KBM-7 (cell line): ENCODE data around the gene DAG1.

ENCODE experiments used
- DNase-seq: peaks from one replicate; pipeline ENCODE4 v3.0.0-alpha.2; 2015
- in situ Hi-C: fragments of 300-500 bp; cut with MboI; formaldehyde crosslinking; loops from 2 replicates; pipeline ENCODE4 v1.14.3; 2020; ENCODE audit warnings: low sequenced_read_pairs, low pct_unique_long_range_greater_than_20kb, mixed read lengths

DAG1 gene

DNA sequence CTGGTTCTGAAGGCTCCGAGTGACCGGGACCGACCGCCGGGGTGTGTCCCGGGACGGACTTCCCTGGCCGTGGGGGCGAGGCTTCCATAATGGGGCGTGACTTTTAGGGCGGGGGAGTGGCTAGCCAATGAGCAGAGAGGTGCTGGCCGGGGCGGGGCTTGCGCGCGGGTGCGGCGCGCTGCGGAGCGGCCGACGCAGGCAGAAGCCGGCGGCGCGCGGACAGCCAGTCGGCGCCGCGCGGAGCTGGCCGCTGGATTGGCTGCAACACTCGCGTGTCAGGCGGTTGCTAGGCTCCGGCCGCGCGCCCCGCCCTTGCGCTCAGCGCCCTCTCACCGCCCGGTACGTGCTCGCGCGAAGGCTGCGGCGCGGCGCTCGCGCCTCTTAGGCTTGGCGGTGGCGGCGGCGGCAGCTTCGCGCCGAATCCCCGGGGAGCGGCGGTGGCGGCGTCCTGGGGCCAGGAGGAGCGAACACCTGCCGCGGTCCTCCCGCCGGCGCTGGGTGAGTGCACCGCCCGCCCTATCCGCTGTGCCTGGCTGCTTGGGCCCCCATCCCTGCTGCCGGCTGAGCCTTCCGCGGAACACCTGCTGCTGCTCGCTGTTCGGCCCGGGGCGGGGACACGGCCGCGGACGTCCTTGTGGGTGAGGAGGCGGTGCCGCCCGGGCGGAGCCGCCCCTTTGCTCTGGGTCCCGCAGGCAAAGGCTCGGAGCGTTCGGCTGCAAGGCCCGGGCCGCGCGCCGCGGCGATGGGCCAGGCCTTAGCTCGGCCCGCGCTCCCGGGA lies at the start of gene DAG1:
Gene DAG1 (plus strand): TSS at position 332 of the 778 bp plus-strand sequence. CDS start 40,268 bp downstream, outside the sequence.
- in situ Hi-C loops: no loop called here

DNA sequence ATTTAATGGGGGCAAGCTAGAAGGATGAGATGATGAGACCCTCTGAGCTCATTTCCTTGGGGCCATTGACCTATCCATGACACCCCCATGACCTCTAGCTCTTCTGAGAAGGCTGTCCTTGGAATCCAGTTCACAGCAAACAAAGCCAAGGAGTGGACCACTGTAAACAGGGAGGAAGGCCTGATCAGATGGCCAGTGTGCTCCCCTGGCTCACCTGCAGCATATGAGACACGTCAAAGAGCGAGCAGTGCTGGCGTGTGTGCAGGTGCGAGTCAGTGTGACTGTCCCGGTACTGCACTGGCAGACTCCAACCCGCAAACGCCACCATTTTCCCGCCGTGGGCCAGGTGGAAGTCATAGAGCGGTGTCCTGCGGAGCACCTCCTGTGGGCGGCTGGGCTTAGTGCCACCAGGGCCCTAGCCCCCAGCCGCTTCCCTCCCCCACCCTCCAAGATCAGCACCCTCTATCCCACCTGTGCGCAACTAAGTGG lies 48.1 kb upstream of the DAG1 start:
- DNase-seq: no peak
- in situ Hi-C loops: no loop called here

More for the DNA sequence above, at the start of gene DAG1:
- peak; percentile 95 for DNase-seq

DNA sequence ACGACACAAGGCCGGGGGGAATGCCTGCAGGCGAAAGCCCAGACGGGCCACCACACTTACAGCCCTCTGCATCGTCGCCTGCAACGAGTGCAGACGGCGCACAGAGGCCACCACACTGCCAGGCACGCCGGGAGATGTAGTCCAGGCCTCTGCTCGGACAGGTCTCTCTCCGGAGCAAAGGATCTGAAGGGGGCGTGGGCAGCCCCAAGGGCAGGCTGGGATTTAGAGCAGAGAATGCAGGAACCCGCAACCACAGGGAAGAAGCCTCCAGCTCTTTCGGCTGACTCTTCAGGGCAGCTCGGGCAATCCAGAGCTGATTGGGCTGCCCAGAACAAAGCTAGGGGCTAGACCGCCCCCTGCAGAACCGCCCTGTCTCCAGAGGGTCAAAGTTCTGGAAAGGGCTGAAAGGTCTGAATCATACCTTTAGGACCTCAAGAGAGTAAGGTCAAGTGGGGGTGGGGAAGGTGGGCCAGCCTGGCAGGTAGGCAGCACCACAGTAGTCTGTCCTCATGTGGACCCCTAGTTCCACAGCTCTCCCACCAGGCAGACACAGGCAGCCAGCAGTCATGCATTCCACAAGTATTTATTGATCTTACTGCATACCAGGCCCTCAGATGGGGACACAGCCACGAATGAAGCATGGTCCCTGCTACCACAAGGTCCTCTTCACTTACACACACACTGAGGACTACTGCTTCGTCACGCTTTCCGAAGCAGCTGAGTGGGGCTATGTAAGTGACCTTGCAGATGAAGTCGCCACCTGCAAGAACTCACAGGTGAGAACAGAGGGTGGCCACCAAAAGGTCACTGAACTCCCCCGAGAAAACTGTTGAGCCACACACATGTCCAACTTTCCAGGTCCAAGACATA lies 47.5 kb upstream of the DAG1 start, which contains the start of gene AMT:
Gene AMT (minus strand): TSS at position 95 of the 870 bp plus-strand sequence. CDS start 23 bp downstream, at position 72.
- DNase-seq: no peak
- in situ Hi-C loops: no loop called here

DNA sequence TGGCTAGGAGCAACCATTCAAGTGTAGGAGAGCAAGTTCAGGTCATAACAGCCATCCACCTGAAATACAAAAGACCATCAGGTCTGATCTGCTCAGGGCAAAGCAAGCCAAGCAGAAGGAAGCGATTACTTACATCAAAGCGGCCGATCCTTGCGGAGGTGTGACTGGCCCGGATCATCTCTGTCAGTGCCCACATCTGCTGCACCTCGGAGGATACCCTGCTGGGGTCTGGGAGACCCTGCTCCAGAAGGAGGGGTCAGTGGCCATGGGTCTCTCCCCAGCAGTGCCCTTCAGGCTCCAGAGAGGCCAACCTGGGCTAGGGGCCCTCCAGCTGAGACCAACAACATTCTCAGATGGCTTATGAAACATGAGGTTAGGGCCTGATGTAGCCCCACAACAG lies 45.3 kb upstream of the DAG1 start:
- in situ Hi-C loops: no loop called here
- DNase-seq: no peak

DNA sequence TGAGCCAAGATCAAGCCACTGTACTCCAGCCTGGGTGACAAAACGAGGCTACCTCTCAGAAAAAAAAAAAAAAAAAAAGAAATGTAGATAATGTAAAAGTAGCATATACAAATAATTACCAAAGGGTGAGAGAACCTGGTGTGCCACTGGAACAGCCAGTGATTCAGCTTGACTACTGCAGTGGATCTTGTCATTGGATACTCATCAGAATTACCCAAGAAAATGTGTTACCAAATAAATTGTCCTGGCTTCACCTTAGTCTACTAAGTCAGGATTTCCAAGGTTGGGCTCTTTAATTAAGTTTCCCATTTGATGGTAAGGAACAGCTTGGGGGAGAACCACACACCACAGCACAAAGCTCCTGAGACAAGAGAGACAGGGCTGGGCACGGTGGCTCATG lies 42.5 kb upstream of the DAG1 start:
- in situ Hi-C loops: no loop called here
- DNase-seq: no peak

DNA sequence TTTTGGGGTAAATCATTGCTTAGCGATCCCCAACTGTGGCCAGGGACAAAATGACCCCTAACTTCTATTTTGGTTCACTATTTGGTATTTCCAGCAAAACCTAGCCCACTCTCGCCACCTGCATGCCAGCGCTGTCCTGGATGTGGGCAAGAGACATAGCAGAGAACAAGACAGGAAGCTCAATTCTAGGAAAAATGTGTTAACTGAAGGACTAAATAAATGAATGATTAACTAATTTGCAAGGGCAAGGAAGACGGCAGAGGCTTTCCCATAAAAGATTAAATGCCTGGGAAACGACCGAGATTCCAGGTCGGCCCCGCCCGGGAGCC lies 41.4 kb upstream of the DAG1 start:
- in situ Hi-C loops: no loop called here
- DNase-seq: no peak

DNA sequence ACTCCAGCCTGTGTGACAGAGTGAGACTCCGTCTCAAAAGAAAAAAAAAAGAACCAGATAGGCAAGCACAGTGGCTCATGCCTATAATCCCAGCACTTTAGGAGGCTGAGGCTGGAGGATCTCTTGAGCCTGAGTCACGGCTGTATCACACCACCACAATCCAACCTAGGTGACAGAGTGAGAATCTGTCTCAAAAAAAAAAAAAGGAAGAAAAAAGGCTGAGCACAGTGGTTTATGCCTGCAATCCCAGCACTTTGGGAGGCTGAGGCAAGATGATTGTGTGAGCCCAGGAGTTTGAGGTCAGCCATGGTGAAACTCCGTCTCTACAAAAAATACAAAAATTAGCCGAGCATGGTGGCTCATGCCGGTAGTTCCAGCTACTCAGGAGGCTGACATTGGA lies 35.3 kb upstream of the DAG1 start:
- no peak for DNase-seq
- in situ Hi-C loops: no loop called here

DNA sequence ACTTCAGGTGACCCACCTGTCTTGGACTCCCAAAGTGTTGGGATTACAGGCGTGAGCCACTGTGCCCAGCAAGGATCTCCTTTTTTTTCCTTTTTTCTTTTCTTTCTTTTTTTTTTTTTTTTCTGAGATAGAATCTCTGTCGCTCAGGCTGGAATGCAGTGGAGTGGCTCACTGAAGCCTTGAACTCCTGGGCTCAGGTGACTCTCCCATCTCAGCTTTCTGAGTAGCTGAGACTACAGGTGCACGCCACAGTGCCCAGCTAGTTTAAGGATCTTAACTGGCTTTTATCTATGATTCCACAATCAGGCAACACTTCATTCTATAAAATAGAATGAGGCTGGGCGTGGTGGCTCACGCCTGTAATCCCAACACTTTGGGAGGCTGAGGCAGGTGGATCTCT lies 24.7 kb upstream of the DAG1 start:
- in situ Hi-C loops: no loop called here
- DNase-seq: no peak

DNA sequence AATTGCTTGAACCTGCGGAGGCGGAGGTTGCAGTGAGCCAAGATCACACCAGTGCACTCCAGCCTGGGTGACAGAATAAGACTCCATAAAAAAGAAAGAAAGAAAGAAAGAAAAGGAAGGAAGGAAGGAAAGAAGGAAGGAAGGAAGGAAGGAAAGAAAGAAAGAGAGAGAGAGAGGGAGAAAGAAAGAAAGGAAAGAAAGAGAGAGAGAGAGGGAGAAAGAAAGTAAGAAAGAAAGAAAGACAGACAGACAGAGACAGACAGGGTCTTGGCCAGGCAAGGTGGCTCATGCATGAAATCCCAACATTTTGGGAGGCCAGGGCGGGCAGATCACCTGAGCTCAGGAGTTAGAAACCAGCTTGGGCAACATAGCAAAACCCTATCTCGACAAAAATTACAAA lies 16.4 kb upstream of the DAG1 start:
- in situ Hi-C loops: no loop called here
- no peak for DNase-seq

DNA sequence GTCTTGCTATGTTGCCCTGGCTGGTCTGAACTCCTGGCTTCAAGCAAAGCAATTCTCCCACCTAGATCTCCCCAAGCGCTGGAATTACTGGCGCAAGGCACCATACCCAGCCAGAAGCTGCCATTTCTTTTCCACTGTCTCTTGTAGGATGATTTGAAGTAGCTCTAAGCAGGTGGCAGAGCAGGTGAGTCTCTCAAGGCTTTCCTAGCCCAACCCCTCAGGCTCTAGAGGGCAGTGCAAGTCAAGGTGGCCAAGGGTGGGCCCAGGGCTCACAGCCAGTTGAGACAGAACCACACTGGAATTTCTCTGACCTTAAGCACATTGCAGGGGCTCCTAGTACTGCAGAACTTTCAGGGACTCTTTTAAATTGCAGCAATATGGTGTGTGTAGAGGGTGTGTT lies 15.6 kb upstream of the DAG1 start:
- in situ Hi-C loops: no loop called here
- DNase-seq: no peak

DNA sequence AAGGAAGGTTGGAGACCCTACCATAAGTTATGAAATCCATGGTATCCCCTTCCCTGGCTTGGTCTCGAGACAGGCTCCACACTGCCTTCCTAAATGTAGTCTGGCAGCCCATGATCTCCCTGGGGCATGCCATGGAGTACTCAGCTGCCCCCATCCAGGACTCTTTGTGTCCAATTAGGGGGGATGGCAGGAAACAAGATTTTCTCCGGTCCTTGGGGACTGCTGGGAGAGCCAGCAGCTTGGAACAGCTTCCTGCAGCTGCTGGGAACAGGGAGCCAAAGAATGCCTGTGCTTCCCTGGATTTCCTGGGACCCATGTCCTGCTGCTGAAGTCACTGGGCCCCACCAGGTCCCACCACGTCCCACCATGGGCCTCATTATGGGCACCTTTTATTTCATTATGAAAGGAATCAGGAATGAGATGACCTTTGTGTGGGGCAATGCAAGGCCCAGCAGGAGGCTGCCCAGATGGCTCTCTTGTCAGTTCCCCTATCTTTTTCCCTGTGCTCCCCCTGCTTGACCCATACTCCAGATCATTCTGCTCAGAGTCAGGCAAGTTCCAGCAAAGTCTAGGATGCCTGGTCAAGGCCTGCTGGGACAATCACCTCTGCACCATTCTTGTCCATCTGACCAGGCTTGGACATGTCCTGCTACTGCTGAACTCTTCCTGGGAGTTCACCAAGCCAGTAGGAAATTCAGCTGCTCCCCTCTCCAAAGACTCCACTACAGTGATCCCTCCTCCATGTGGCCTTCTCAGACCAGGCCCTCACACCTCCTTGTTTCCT lies 15.0 kb upstream of the DAG1 start:
- DNase-seq: no peak
- in situ Hi-C loops: no loop called here

DNA sequence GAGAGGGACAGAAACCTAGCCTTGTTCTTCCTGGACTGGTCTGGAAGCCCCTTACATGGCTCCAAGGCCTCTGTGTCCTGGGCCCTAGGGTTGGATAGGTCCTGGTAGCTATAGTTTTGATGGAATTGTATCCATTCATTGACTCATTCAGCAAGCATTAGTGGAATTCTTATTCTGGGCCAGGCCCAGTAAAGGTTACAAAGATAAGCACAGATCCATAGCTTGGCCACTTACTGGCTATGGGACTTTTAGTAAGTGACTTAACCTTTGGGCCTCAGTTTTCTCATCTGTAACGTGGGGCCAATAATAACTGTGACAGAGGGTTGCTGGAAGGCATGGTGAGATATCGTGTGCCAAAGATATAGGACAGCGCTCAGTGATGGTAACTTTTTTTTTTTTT lies 13.6 kb upstream of the DAG1 start:
- in situ Hi-C loops: no loop called here
- DNase-seq: no peak

DNA sequence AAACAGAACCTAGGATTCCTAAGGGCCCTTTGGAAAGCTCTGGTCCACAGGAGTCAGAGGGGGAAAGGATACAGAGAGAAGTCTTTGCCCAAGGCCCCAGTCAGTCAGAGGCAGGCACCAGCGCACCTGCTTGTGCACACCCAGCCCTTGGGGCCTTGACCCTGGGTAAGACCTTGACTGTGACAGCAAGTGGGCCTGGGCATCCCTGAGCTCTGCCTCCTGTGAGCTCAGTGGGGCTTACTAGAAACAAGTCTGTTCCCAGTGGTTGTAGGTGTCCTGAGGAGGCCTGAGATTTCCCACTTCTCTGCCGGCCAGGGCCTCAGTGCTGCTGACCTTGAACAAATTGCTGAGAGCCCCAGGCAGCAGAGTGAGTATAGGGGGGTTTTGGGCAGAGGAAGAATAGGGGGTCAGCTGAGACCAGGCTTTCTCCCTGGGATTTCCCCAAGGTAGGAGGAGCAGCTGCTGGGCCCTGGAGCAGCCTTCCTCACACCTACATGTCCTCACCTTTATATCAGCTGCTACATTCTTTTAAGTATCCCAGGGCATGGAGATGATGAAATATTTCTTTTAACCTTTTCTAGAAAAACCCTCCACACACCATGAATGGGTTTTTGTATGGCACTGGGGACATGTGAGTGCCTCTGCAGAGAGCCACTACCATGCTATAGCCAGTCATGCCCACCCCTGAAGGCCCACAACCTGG lies 9.7 kb upstream of the DAG1 start:
- in situ Hi-C loops: no loop called here
- no peak for DNase-seq

DNA sequence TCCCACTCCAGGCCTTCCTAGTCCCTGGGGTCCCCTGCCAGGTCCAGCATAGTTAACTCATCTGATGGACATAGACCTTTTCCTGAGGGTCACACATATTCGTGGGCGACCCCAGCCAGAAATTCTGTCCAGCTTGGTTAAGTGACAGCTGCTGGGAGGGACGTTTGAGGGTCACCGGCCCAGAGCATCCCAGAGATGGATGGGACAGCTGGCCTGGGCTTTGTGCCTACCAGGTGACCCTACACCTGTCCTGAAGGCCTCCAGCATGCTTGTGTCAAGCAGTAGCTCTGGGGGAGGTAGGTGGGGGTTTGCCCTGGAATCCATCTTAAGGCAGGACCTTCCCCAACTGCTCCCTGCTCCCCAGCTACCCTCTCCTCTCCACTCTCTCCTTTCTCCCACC lies 9.1 kb upstream of the DAG1 start:
- DNase-seq: no peak
- in situ Hi-C loops: no loop called here

DNA sequence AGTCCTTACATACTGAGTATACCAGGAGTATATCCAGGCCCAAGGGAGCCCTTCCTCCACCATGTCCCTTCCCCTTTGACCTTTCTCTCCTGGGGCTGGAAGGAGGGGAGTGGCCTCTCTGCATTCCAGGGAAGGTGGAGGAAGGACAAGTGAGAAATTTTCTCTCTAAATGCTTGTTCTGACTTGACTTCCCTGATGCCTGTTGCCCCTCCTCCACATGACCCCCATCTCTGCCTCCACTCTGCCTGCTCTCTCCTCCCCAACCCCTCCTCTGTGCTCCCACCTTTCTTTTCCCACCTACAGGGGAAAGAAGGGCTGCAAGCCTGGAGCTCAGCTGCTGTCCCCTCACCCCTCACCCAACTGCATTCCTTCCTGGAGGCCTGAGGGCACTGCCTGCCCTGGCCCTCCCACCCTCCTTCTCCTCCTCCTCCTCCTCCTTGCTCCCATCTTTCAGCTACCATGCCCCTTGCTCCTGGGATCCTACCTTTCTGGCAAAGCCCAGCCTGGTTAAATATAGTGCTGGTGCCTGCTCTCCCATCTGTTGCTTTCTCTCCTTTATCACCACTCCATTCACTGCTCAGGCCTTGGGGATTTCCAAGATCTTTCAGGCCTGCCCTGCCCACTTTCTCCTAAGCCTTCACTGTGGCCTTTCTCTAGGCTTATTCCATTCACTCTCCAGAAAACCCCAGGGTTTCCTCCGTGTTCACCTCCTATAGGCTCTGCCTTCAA lies 8.5 kb upstream of the DAG1 start:
- DNase-seq: no peak
- in situ Hi-C loops: no loop called here

DNA sequence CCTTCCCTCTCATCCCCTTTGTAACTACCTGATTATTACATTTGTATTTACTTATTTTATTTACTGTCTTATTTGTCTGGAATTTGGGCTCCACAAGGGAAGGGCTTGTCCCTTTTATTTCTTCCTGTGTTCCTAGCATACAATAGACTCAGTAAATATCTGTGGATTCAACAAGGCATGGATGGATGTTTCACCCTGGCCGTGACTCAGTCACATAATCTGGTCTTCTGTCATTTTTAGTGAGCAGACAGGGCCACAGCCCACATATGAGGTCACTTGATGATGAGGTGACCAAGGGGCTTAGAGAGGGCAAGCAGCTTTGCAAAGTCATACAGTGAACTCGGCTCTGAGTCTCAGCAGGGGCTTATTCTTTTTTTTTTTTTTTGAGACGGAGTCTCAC lies 7.8 kb upstream of the DAG1 start:
- in situ Hi-C loops: no loop called here
- DNase-seq: no peak

DNA sequence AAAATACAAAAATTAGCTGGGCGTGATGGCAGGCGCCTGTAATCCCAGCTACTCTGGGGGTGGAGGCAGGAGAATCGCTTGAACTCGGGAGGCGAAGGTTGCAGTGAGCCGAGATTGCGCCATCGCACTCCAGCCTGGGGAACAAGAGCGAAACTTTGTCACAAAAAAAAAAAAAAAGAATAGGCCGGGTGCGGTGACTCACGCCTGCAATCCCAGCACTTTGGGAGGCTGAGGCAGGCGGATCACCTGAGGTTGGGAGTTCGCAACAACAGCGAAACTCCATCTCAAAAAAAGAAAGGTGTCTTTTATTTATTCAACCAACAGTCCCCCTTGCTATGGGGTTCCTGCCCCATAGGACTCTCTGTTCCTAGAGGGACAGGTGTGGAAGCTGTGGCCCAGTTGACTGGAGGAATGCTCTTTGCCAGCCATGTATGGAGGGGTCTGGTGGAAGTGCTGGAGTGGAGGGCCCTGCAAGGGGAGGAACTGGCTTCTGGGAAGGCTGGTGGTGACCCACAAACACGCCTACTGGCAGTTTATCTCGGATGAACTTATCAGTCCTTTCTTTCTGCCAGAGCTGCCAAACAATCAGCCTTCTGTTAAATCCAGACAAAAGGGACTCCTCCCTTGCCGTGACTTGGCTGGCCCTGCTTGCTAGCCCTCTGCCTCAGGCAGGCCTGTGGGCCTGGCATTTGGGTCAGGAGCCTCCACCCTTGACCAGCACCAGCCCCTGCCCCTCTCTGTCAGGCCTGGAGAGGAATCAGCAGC lies 4.6 kb upstream of the DAG1 start:
- in situ Hi-C loops: no loop called here
- no peak for DNase-seq

DNA sequence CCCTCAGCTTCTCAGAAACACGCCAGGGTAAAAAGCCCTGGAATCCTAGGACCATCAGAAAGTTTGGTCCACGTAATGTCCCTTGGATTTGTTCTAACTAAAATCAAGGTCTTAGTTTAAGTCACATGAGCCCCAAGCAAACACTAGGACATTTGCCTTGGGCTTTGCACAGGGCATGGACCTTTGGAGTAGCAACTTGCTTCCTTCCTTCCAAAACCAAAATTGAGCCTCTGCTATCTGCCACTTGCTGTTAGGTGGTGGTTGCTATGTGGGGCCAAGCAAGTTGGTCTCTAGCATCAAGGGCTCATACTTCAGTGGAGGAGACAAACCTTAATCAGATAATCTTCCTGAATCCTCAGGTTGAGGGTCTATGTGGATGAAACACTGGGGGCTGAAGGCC lies 4.0 kb upstream of the DAG1 start:
- in situ Hi-C loops: no loop called here
- DNase-seq: no peak
